K562 (cell line): ENCODE measurements around the gene ANKMY1. TPM values are rescaled to one million over a fixed set of nuclear protein-coding genes. Genes with fewer than 3 reads are reported as not detected.

ENCODE experiments used
- ATAC-seq: fragments of 200-7000 bp; cut with Tn5 transposase; 3 replicates; pipeline ENCODE4 v1.9.1; 2020; ENCODE audit warnings: moderate library complexity
- BruUV-seq: library from RNA; stranded (reverse); fragments of 400-500 nt; replicated peaks from 2 replicates; lab custom pipeline; 2021; lab: Mats Ljungman, UMichigan
- CTCF ChIA-PET: fragments of 300-600 bp; formaldehyde crosslinking; extraction: SDS; loops from one replicate; lab custom pipeline; 2021; ENCODE audit warnings: low intra/inter-chr PET ratio; lab: Yijun Ruan, JAX
- POLR2A ChIA-PET: fragments of 300-600, 350-650 bp; sonication (Branson Sonifier 250); formaldehyde crosslinking; extraction: SDS; loops from one replicate; lab custom pipeline; 2021; ENCODE audit warnings: antibody characterized with exemption, inconsistent platforms; lab: Yijun Ruan, JAX
- DNase-seq, 4 experiments: peaks; one replicate each; pipeline versions ENCODE4 v3.0.0 to v3.0.0-alpha.2; 2011 to 2018; ENCODE audit warnings: low spot score in 3 of 4, mixed read lengths in 3 of 4; ENCODE audit errors: extremely low read depth in 1 of 4
- FAIRE-seq: peaks from 2 replicates; lab custom pipeline; 2011; peaks lifted over from hg19 to GRCh38; lab: Jason Lieb, UNC
- H2AFZ ChIP-seq: 2 replicates; pipeline ENCODE4 v1.6.0; 2011; ENCODE audit warnings: low read depth, low read length, control low read depth, inconsistent platforms
- H3K27ac ChIP-seq: fragments of 200-600 bp; 3 replicates; pipeline ENCODE4 v1.8.0; 2011; ENCODE audit warnings: low read depth, mild to moderate bottlenecking, control low read depth, inconsistent platforms, low read length, moderate library complexity, mixed read lengths; ENCODE audit errors: extremely low read depth
- H3K27me3 ChIP-seq, 2 experiments: fragments of 300-600 bp in 1 of 2; 2 replicates in 1 of 2; 3 replicates in 1 of 2; pipeline versions ENCODE4 v1.6.0 to v1.8.0; 2011; ENCODE audit warnings: inconsistent platforms in 2 of 2, low read length in 2 of 2, mild to moderate bottlenecking in 1 of 2, mixed read lengths in 1 of 2, moderate library complexity in 1 of 2; ENCODE audit not compliant: control insufficient read depth in 2 of 2, insufficient read depth in 2 of 2
- H3K36me3 ChIP-seq: fragments of 300-600 bp; 3 replicates; pipeline ENCODE4 v1.8.0; 2011; ENCODE audit warnings: mild to moderate bottlenecking, low read length, inconsistent platforms; ENCODE audit not compliant: control insufficient read depth, insufficient read depth
- H3K4me1 ChIP-seq, 2 experiments: fragments of 200-600 bp in 1 of 2; replicated peaks in 1 of 2; 2 replicates in 1 of 2; 3 replicates in 1 of 2; pipeline versions ENCODE4 v1.5.1 to v1.8.0; 2011; ENCODE audit warnings: inconsistent platforms in 2 of 2, low read length in 2 of 2, mild to moderate bottlenecking in 1 of 2, mixed read lengths in 1 of 2, moderate library complexity in 1 of 2; ENCODE audit not compliant: control insufficient read depth in 2 of 2, insufficient read depth in 2 of 2
- H3K4me2 ChIP-seq: 2 replicates; pipeline ENCODE4 v1.6.1; 2011; ENCODE audit warnings: low read length, control low read depth, inconsistent platforms, mixed read lengths; ENCODE audit not compliant: insufficient read depth
- H3K4me3 ChIP-seq: fragments of 200-600 bp; sonication (generic), shearing (Covaris generic); 2 replicates; pipeline ENCODE4 v1.5.1; 2016; ENCODE audit warnings: control low read depth, inconsistent platforms
- H3K79me2 ChIP-seq: fragments of 200-600 bp; 3 replicates; pipeline ENCODE4 v1.8.0; 2011; ENCODE audit warnings: low read length, inconsistent platforms; ENCODE audit not compliant: control insufficient read depth, insufficient read depth
- H3K9ac ChIP-seq, 2 experiments: 2 replicates each; pipeline versions ENCODE4 v1.6.0 to v1.6.1; 2011; ENCODE audit warnings: low read depth in 2 of 2, low read length in 2 of 2, control low read depth in 1 of 2, inconsistent platforms in 1 of 2, mild to moderate bottlenecking in 1 of 2, mixed read lengths in 1 of 2; ENCODE audit not compliant: insufficient read depth in 1 of 2
- H3K9me1 ChIP-seq: one replicate; pipeline ENCODE4 v1.6.0; 2011; ENCODE audit warnings: inconsistent platforms, mild to moderate bottlenecking, low read length, moderate library complexity; ENCODE audit not compliant: control insufficient read depth, insufficient read depth
- H3K9me3 ChIP-seq: replicated peaks from 2 replicates; pipeline ENCODE4 v1.5.1; 2011; ENCODE audit warnings: low read depth, low read length, inconsistent platforms; ENCODE audit not compliant: control insufficient read depth, insufficient read depth
- H4K20me1 ChIP-seq: replicated peaks from 2 replicates; pipeline ENCODE4 v1.6.1; 2011; ENCODE audit warnings: low read length, inconsistent platforms, mixed read lengths; ENCODE audit not compliant: control insufficient read depth, insufficient read depth
- MEIS2 ChIP-seq: fragments of 450-650 bp; IDR thresholded peaks from 2 replicates; pipeline ENCODE4 v1.6.1; 2014; ENCODE audit warnings: mild to moderate bottlenecking; ENCODE audit not compliant: partially characterized antibody
- NFIC ChIP-seq: fragments of 450-650 bp; IDR thresholded peaks from 2 replicates; pipeline ENCODE4 v1.6.1; 2017; ENCODE audit warnings: mild to moderate bottlenecking, inconsistent platforms
- POU5F1 ChIP-seq: fragments of 150-350 bp; IDR thresholded peaks from 2 replicates; pipeline ENCODE4 v1.6.1; 2014; ENCODE audit warnings: borderline replicate concordance, low read length, low read depth, mild to moderate bottlenecking; ENCODE audit not compliant: partially characterized antibody
- SPI1 ChIP-seq: IDR thresholded peaks from 2 replicates; pipeline ENCODE4 v1.6.1; 2011; ENCODE audit warnings: low read depth, low read length, control low read depth, borderline replicate concordance
- SREBF2 ChIP-seq: sonication (generic); formaldehyde crosslinking; IDR thresholded peaks from 2 replicates; pipeline ENCODE4 v1.4.0; 2020; ENCODE audit warnings: mild to moderate bottlenecking, missing genetic modification reagents
- U2AF1 ChIP-seq: fragments of 200-400 bp; formaldehyde crosslinking; optimal IDR thresholded peaks from 2 replicates; pipeline ENCODE3; 2017; ENCODE audit warnings: mild to moderate bottlenecking, low read depth, low read length, moderate library complexity
- ZNF444 ChIP-seq: fragments of 250-450 bp; sonication (Bioruptor Pico); IDR thresholded peaks from 2 replicates; pipeline ENCODE4 v1.4.0; 2020; ENCODE audit warnings: mild to moderate bottlenecking, moderate library complexity
- ZNF507 ChIP-seq: conservative IDR thresholded peaks from 2 replicates; pipeline ENCODE4 v1.6.1; 2017; ENCODE audit warnings: missing genetic modification characterization, missing compliant biosample characterization
- WGBS: fragments of 100-300 bp; shearing (Covaris generic); methylation state at CpG from one replicate; pipeline ENCODE4 v1.1.6; 2016; ENCODE audit warnings: low coverage, mixed read lengths; ENCODE audit not compliant: insufficient coverage; ENCODE audit errors: missing lambda C conversion rate; 5-methylcytosine and 5-hydroxymethylcytosine counted together
- in situ Hi-C: fragments of 300-500 bp; cut with MboI; formaldehyde crosslinking; loops from 4 replicates; pipeline ENCODE4 v1.15.0; 2018; ENCODE audit warnings: inconsistent platforms, mixed read lengths
- intact Hi-C: fragments of 100-400 bp; cut with micrococcal nuclease; formaldehyde crosslinking; loops from 2 replicates; pipeline ENCODE4 v1.14.2; 2022
- polyA plus RNA-seq, 8 experiments: library from polyadenylated mRNA; depleted of rRNA in 4 of 8; stranded (reverse) in 5 of 8; unstranded in 3 of 8; fragments of >200 nt; fragmentation: Nextera tagmentation in 2 of 8; fragmentation: Illumina TruSeq in 1 of 8; extraction: Ambion mirVana in 2 of 8; extraction: Trizol in 1 of 8; gene quantifications; 2 replicates each; pipeline versions ENCODE4 v1.2.1 to v1.2.3, GENCODE V29; 2011 to 2014; ENCODE audit warnings: inconsistent platforms in 1 of 8, missing spikeins in 1 of 8
- total RNA-seq, 7 experiments: library from RNA; depleted of rRNA in 6 of 7; stranded (reverse); fragments of >200 nt in 6 of 7; fragmentation: Illumina TruSeq in 2 of 7; extraction: Trizol in 2 of 7; gene quantifications; 2 replicates each; pipeline versions ENCODE4 v1.2.1 to v1.2.3, GENCODE V29; 2011 to 2021; ENCODE audit warnings: low replicate concordance in 1 of 7
- TF ChIP-seq, protein P1 (sequence below): sonication (generic); formaldehyde crosslinking; IDR thresholded peaks from 2 replicates; pipeline ENCODE4 v1.8.0; 2022; ENCODE audit warnings: mild to moderate bottlenecking, missing genetic modification reagents
- TF ChIP-seq, protein P2 (sequence below): sonication (generic); IDR thresholded peaks from 2 replicates; pipeline ENCODE4 v1.6.1; 2016

Gene ANKMY1
- total and polyA plus RNA-seq, 9 of the 15 experiments (the other 6 are each of a cell fraction or from before 2014, with no cell fraction given) = 0.75 to 15.1 (median 11.7) TPM

DNA sequence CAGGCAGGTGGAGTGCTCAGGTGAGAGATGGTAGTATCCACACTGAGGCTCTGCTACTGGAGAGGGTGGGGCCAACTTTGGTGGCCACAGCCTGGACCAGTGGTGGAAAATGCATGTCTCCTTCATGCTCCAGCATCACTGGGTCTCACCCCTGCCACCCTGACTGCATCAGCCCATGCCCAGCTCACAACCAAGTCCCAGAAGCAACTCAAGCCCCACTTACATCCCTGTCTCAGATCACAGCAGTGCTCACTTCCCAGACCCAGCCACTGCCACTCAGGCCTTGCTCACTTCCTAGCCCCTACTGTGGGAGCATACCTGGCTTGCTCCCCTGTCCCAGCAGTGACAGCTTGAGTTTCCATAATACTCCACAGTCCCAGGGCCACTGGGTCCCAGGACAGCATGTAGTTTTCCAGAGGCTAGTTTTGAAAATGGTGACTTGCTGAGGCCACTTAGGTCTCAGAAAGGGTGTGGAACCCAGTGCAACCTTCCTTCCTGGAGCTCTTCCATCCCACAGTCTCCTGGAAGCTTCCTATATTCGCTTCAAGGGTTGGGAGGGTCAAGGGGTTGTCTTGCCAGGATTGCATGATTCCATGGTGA, 63.5 kb downstream of the ANKMY1 start:
- H3K4me3 ChIP-seq = no peak overlapping the region
- no peak overlapping the region for H3K9ac ChIP-seq
- FAIRE-seq = no peak
- DNase-seq = no peak
- TF ChIP-seq U2AF1 (no peak), MEIS2 (no peak), NFIC (no peak), SPI1 (no peak), SREBF2 (CRISPR knock-in tag) (no peak), ZNF444 (CRISPR knock-in tag) (no peak), POU5F1 (no peak), ZNF507 (tag) (no peak)
- TF ChIP-seq, protein P1, sequence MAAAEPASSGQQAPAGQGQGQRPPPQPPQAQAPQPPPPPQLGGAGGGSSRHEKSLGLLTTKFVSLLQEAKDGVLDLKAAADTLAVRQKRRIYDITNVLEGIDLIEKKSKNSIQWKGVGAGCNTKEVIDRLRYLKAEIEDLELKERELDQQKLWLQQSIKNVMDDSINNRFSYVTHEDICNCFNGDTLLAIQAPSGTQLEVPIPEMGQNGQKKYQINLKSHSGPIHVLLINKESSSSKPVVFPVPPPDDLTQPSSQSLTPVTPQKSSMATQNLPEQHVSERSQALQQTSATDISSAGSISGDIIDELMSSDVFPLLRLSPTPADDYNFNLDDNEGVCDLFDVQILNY = no peak
- TF ChIP-seq, protein P2, sequence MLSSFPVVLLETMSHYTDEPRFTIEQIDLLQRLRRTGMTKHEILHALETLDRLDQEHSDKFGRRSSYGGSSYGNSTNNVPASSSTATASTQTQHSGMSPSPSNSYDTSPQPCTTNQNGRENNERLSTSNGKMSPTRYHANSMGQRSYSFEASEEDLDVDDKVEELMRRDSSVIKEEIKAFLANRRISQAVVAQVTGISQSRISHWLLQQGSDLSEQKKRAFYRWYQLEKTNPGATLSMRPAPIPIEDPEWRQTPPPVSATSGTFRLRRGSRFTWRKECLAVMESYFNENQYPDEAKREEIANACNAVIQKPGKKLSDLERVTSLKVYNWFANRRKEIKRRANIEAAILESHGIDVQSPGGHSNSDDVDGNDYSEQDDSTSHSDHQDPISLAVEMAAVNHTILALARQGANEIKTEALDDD = no peak
- in situ Hi-C loops = no loop called here
- H3K4me2 ChIP-seq = no peak overlapping the region
- H3K27me3 ChIP-seq = no peaks in the 10 kb centered on the region
- no peaks in the 10 kb centered on the region for H3K4me1 ChIP-seq
- intact Hi-C loops = no loop called here
- peaks cover 6% of the 10 kb centered on the region for H3K9me3 ChIP-seq
- ChIA-PET POLR2A (interaction anchor here (0.9 kb wide), 1 partner anchor 65 kb away, joined by 4 read pairs; no protein-coding TSS in a partner anchor), CTCF (no interaction called here)
- no peaks in the 10 kb centered on the region for H4K20me1 ChIP-seq
- ATAC-seq = no peak
- no peak overlapping the region for H3K27ac ChIP-seq
- H3K9me1 ChIP-seq = no peaks in the 10 kb centered on the region
- no peaks in the 10 kb centered on the region for H3K79me2 ChIP-seq
- no TSS peak for BruUV-seq
- no peak overlapping the region for H2AFZ ChIP-seq
- WGBS = 88% methylated on average over 1 of the region's 1 CpG
- peaks cover 8% of the 10 kb centered on the region; the same call in 2 of the 3 replicates for H3K36me3 ChIP-seq
